CD4-positive, alpha-beta T cell (primary cell): Measurements from ENCODE around the gene RELCH. TPM values are rescaled to one million over a fixed set of nuclear protein-coding genes. Genes with fewer than 3 reads are reported as not detected.

Experiments
- ATAC-seq: fragments of 200-7000 bp; cut with Tn5 transposase; one replicate; pipeline ENCODE4 v1.10.0; 2022; ENCODE audit warnings: mild to moderate bottlenecking; ENCODE audit not compliant: poor library complexity
- CTCF ChIA-PET: fragments of 350-600 bp; sonication (Branson Sonifier 250); formaldehyde crosslinking; loops from one replicate; lab custom pipeline; 2021; ENCODE audit warnings: antibody characterized with exemption, inconsistent platforms; lab: Charles Lee
- POLR2A ChIA-PET: fragments of 350-600 bp; sonication (Branson Sonifier 250); formaldehyde crosslinking; loops from one replicate; lab custom pipeline; 2021; ENCODE audit warnings: antibody characterized with exemption, inconsistent platforms; lab: Charles Lee
- DNase-seq, 14 experiments: peaks; one replicate each; pipeline ENCODE4 v3.0.0-alpha.2; 2013 to 2020; ENCODE audit warnings: mixed read lengths in 2 of 14
- H3K27ac ChIP-seq, 2 donors: one replicate each; pipeline versions ENCODE4 v1.5.1 to v1.7.0; 2013; ENCODE audit warnings: low read length in 2 of 2, low read depth in 1 of 2, mild to moderate bottlenecking in 1 of 2
- H3K27me3 ChIP-seq, 2 experiments: 1 replicate in 1 of 2; 2 replicates in 1 of 2; pipeline versions ENCODE4 v1.6.1 to v1.7.0; 2013; ENCODE audit warnings: low read length in 2 of 2, control low read depth in 1 of 2, mild to moderate bottlenecking in 1 of 2, moderate library complexity in 1 of 2; ENCODE audit not compliant: insufficient read depth in 2 of 2, control insufficient read depth in 1 of 2
- H3K36me3 ChIP-seq: one replicate; pipeline ENCODE4 v1.6.1; 2013; ENCODE audit warnings: low read length, control low read depth; ENCODE audit not compliant: insufficient read depth
- H3K4me1 ChIP-seq: one replicate; pipeline ENCODE4 v1.6.1; 2013; ENCODE audit warnings: low read length, control low read depth; ENCODE audit not compliant: insufficient read depth
- H3K4me3 ChIP-seq: one replicate; pipeline ENCODE4 v1.5.1; 2013; ENCODE audit warnings: mild to moderate bottlenecking, low read length, moderate library complexity
- H3K9me3 ChIP-seq, 2 experiments: 1 replicate in 1 of 2; 2 replicates in 1 of 2; pipeline versions ENCODE4 v1.6.1 to v1.7.0; 2013; ENCODE audit warnings: low read length in 2 of 2, mild to moderate bottlenecking in 2 of 2, control low read depth in 1 of 2, moderate library complexity in 1 of 2; ENCODE audit not compliant: control insufficient read depth in 1 of 2, insufficient read depth in 1 of 2
- H3K27ac Mint-ChIP-seq: one replicate; pipeline ENCODE4 v1.8.0; 2020; ENCODE audit warnings: mixed read lengths
- H3K27me3 Mint-ChIP-seq: one replicate; pipeline ENCODE4 v1.8.0; 2021; ENCODE audit warnings: mixed read lengths
- H3K36me3 Mint-ChIP-seq: one replicate; pipeline ENCODE4 v1.8.0; 2021; ENCODE audit warnings: low read depth, mixed read lengths
- H3K4me1 Mint-ChIP-seq: one replicate; pipeline ENCODE4 v1.8.0; 2021; ENCODE audit warnings: low read depth, mixed read lengths
- H3K4me3 Mint-ChIP-seq: one replicate; pipeline ENCODE4 v1.8.0; 2020; ENCODE audit warnings: mild to moderate bottlenecking, mixed read lengths
- H3K9me3 Mint-ChIP-seq: one replicate; pipeline ENCODE4 v1.8.0; 2020; ENCODE audit warnings: mixed read lengths
- intact Hi-C, 2 experiments: fragments of 100-400 bp; cut with DNase I in 1 of 2; cut with micrococcal nuclease in 1 of 2; formaldehyde crosslinking; loops; one replicate each; pipeline versions ENCODE4 v1.15.1 to v1.9.0; 2023 to 2025; cut with DNase I, micrococcal nuclease
- total RNA-seq, 174 experiments: library from RNA in 2 of 174; stranded (reverse) in 2 of 174; gene quantifications; one replicate each; pipeline ENCODE4 v1.2.3 and lab custom pipeline; 2021 to 2026
- TF ChIP-seq, protein P1 (sequence below): fragments of 200-600 bp; IDR thresholded peaks from one replicate; pipeline ENCODE4 v1.8.0; 2022; ENCODE audit warnings: antibody characterized with exemption, mild to moderate bottlenecking

The RELCH gene
- total RNA-seq, 2 experiments from 2014 or later, result 39.6 to 44.3 TPM

DNA sequence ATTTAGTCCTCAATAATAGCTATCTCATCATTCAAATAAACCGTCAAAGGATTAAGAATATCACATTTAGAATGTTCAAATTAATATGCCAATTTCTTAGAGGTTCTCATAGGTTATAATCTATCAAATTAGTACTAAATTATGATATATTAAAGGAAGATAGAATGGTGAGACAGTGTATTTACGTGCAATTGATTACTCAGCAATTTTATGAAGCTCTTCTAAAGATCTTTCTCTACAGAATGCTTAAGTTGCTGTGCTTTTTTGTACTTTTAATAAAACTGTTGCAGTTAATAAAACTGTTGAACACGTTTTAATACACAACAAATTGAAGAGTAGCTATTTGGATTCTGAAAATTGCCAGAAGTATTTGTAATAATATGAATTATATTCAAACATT is 39.0 kb downstream of the RELCH start:
- TF ChIP-seq, protein P1, sequence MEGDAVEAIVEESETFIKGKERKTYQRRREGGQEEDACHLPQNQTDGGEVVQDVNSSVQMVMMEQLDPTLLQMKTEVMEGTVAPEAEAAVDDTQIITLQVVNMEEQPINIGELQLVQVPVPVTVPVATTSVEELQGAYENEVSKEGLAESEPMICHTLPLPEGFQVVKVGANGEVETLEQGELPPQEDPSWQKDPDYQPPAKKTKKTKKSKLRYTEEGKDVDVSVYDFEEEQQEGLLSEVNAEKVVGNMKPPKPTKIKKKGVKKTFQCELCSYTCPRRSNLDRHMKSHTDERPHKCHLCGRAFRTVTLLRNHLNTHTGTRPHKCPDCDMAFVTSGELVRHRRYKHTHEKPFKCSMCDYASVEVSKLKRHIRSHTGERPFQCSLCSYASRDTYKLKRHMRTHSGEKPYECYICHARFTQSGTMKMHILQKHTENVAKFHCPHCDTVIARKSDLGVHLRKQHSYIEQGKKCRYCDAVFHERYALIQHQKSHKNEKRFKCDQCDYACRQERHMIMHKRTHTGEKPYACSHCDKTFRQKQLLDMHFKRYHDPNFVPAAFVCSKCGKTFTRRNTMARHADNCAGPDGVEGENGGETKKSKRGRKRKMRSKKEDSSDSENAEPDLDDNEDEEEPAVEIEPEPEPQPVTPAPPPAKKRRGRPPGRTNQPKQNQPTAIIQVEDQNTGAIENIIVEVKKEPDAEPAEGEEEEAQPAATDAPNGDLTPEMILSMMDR, result no peak
- intact Hi-C loops, result no loop called here
- H3K4me3 Mint-ChIP-seq, result no peak overlapping the region
- Histone ChIP-seq H3K9me3 (peaks cover 0 to 5% of the 10 kb centered on the region in 2 experiments), H3K27me3 (no peaks in the 10 kb centered on the region), H3K4me3 (no peak overlapping the region), H3K36me3 (peaks cover 76% of the 10 kb centered on the region), H3K4me1 (no peaks in the 10 kb centered on the region), H3K27ac (no peak overlapping the region)
- ATAC-seq, result no peak
- ChIA-PET POLR2A (no interaction called here), CTCF (interaction anchor here (0.8 kb wide), 1 partner anchor 19 kb away, joined by 3 read pairs; no protein-coding TSS in a partner anchor)
- no peak overlapping the region for H3K27ac Mint-ChIP-seq
- no peaks in the 10 kb centered on the region for H3K4me1 Mint-ChIP-seq
- DNase-seq, result no peak
- peaks cover 81% of the 10 kb centered on the region for H3K36me3 Mint-ChIP-seq
- H3K27me3 Mint-ChIP-seq, result no peaks in the 10 kb centered on the region
- peaks cover 3% of the 10 kb centered on the region for H3K9me3 Mint-ChIP-seq

DNA sequence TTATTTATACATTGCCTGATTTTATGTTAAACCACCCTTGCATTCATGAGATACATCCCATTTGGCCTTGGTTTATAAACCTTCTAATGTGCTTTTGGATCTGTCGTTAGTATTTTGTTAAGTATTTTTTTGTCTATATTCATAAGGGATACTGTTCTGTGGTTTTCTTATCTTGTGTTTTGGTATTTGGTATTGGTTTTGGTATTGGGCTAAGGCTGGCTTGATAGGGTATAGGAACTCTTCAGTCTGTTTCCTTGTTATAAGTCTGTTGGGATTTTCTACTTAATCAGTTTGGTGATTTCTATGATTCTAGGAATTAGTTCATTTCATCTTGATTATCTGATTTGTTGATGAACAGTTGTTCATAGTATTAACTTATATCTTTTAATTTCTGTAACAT is 49.2 kb downstream of the RELCH start:
- intact Hi-C loops, result no loop called here
- H3K27me3 ChIP-seq, result no peaks in the 10 kb centered on the region
- POLR2A ChIA-PET, result no interaction called here
- H3K27ac Mint-ChIP-seq, result no peak overlapping the region
- no peak overlapping the region for H3K27ac ChIP-seq
- H3K4me3 ChIP-seq, result no peak overlapping the region
- H3K36me3 Mint-ChIP-seq, result peaks cover 66% of the 10 kb centered on the region
- no peaks in the 10 kb centered on the region for H3K9me3 Mint-ChIP-seq
- H3K36me3 ChIP-seq, result peaks cover 36% of the 10 kb centered on the region
- no peaks in the 10 kb centered on the region for H3K4me1 ChIP-seq
- peaks cover 15% of the 10 kb centered on the region for H3K4me1 Mint-ChIP-seq
- TF ChIP-seq, protein P1, result no peak
- ATAC-seq (no peak), DNase-seq (no peak)
- no peaks in the 10 kb centered on the region for H3K27me3 Mint-ChIP-seq
- CTCF ChIA-PET, result no interaction called here
- H3K9me3 ChIP-seq, result no peaks in the 10 kb centered on the region
- no peak overlapping the region for H3K4me3 Mint-ChIP-seq

DNA sequence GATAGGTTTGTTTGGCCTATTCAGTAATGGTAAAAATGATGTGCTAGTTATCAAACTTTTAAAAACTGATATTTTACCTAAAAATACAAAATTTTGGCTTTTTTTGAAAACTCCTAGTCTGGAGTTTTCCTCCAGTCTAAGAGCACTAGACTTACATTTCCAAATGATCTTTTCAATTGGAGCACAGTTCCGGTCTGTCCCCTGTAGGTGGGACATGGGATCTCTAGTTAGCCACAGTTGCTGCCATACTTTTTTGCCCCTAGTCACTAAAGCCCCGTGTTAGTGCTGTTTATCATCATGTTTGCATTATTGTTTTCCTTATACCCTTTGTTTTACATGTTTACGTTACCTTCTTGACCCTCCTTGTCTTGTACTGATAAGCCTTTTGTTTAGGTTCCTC is 52.4 kb downstream of the RELCH start:
- Mint-ChIP-seq H3K27ac (no peak overlapping the region), H3K36me3 (peaks cover 62% of the 10 kb centered on the region), H3K4me1 (peaks cover 15% of the 10 kb centered on the region), H3K4me3 (no peak overlapping the region), H3K9me3 (no peaks in the 10 kb centered on the region), H3K27me3 (no peaks in the 10 kb centered on the region)
- ATAC-seq (no peak), DNase-seq (no peak)
- intact Hi-C loops, result no loop called here
- no peaks in the 10 kb centered on the region for H3K9me3 ChIP-seq
- no peaks in the 10 kb centered on the region for H3K4me1 ChIP-seq
- peaks cover 27% of the 10 kb centered on the region for H3K36me3 ChIP-seq
- TF ChIP-seq, protein P1, result no peak
- ChIA-PET CTCF (interaction anchor here (1.5 kb wide), 1 partner anchor 10 kb away, joined by 4 read pairs; no protein-coding TSS in a partner anchor), POLR2A (no interaction called here)
- H3K27ac ChIP-seq, result no peak overlapping the region
- H3K4me3 ChIP-seq, result no peak overlapping the region
- no peaks in the 10 kb centered on the region for H3K27me3 ChIP-seq
